ENCODE measurements around the gene RAN.

GRCh38 chr12:130920723-130921381 lies 49.0 kb downstream of the RAN start:
- TF ChIP-seq CTCF (IDR thresholded peaks at IDR 0.05) (no peak), POLR2A (IDR thresholded peaks at IDR 0.05) (no peak), POLR2AphosphoS5 (IDR thresholded peaks at IDR 0.05) (peak; percentile 8 to 45 (median 39))

Measured in stomach (tissue), 4 donors.